ENCODE results near the gene SPTBN4. TPM values are rescaled to one million over a fixed set of nuclear protein-coding genes. Genes with fewer than 3 reads are reported as not detected.

Gene SPTBN4
- total RNA-seq, 1 donor from 2014 or later, result 0.17 TPM

GRCh38 chr19:40525234-40526051 lies 58.6 kb downstream of the SPTBN4 start:
- TF ChIP-seq CTCF (conservative IDR thresholded peaks at IDR 0.05; ENCODE audit: low read depth, low read length), result no peak
- DNase-seq (ENCODE audit: low read depth), result no peak
- no peak overlapping the region for H3K4me3 ChIP-seq (ENCODE audit: low read depth, low read length)

GRCh38 chr19:40528078-40528477 lies 61.3 kb downstream of the SPTBN4 start:
- H3K4me3 ChIP-seq (ENCODE audit: low read depth, low read length), result no peak overlapping the region
- no peak for TF ChIP-seq CTCF (conservative IDR thresholded peaks at IDR 0.05; ENCODE audit: low read depth, low read length)
- no peak for DNase-seq (ENCODE audit: low read depth)

GRCh38 chr19:40528533-40529092 lies 61.8 kb downstream of the SPTBN4 start:
- TF ChIP-seq CTCF (conservative IDR thresholded peaks at IDR 0.05; ENCODE audit: low read depth, low read length), result no peak
- no peak for DNase-seq (ENCODE audit: low read depth)
- H3K4me3 ChIP-seq (ENCODE audit: low read depth, low read length), result no peak overlapping the region

GRCh38 chr19:40529093-40529954 lies 62.5 kb downstream of the SPTBN4 start:
- TF ChIP-seq CTCF (conservative IDR thresholded peaks at IDR 0.05; ENCODE audit: low read depth, low read length), result peak; percentile 85
- peak overlapping the region; percentile 56 for H3K4me3 ChIP-seq (ENCODE audit: low read depth, low read length)
- DNase-seq (ENCODE audit: low read depth), result no peak

- DNase-seq (ENCODE audit: low read depth), result no peak
- peak; percentile 35 for TF ChIP-seq CTCF (conservative IDR thresholded peaks at IDR 0.05; ENCODE audit: low read depth, low read length)
- peak overlapping the region; percentile 8 for H3K4me3 ChIP-seq (ENCODE audit: low read depth, low read length)
Observed at GRCh38 chr19:40530091-40530901, 63.5 kb downstream of the SPTBN4 start.

- peak; percentile 43 for TF ChIP-seq CTCF (conservative IDR thresholded peaks at IDR 0.05; ENCODE audit: low read depth, low read length)
- DNase-seq (ENCODE audit: low read depth), result no peak
Observed at GRCh38 chr19:40533508-40533907, 66.7 kb downstream of the SPTBN4 start.

More at GRCh38 chr19:40533508-40533907, 66.7 kb downstream of the SPTBN4 start:
- no peak overlapping the region for H3K4me3 ChIP-seq (ENCODE audit: low read depth, low read length)

Data from epithelial cell of proximal tubule (primary cell).